ENCODE results near the gene BRF1.

BRF1 gene

GRCh38 chr14:105207460-105207901, 93.3 kb downstream of the BRF1 start:
- Histone ChIP-seq H3K9me3 (ENCODE audit: control insufficient read depth in 5 of 5, low read length in 5 of 5) (no peaks in the 10 kb centered on the region), H3K27me3 (ENCODE audit: control insufficient read depth in 5 of 5, insufficient read depth in 4 of 5, low read length in 5 of 5) (no peaks in the 10 kb centered on the region), H3K36me3 (ENCODE audit: control insufficient read depth in 5 of 5, insufficient read depth in 5 of 5, low read length in 5 of 5) (peaks cover 0 to 34% (median 26%) of the 10 kb centered on the region in 5 donors), H3K4me3 (ENCODE audit: low read depth in 1 of 5, low read length in 5 of 5) (no peak overlapping the region), H3K27ac (ENCODE audit: low read depth, low read length) (no peak overlapping the region), H3K9ac (ENCODE audit: low read length in 5 of 5) (no peak overlapping the region), H3K4me1 (ENCODE audit: control insufficient read depth in 5 of 5, insufficient read depth in 5 of 5, low read length in 5 of 5) (peaks cover 4 to 60% (median 44%) of the 10 kb centered on the region in 5 donors)

- Histone ChIP-seq H3K27me3 (ENCODE audit: control insufficient read depth in 5 of 5, insufficient read depth in 4 of 5, low read length in 5 of 5) (no peaks in the 10 kb centered on the region), H3K27ac (ENCODE audit: low read depth, low read length) (no peak overlapping the region), H3K9ac (ENCODE audit: low read length in 5 of 5) (no peak overlapping the region), H3K4me1 (ENCODE audit: control insufficient read depth in 5 of 5, insufficient read depth in 5 of 5, low read length in 5 of 5) (peaks cover 4 to 60% (median 50%) of the 10 kb centered on the region in 5 donors), H3K9me3 (ENCODE audit: control insufficient read depth in 5 of 5, low read length in 5 of 5) (no peaks in the 10 kb centered on the region), H3K36me3 (ENCODE audit: control insufficient read depth in 5 of 5, insufficient read depth in 5 of 5, low read length in 5 of 5) (peaks cover 0 to 28% (median 24%) of the 10 kb centered on the region in 5 donors), H3K4me3 (ENCODE audit: low read depth in 1 of 5, low read length in 5 of 5) (no peak overlapping the region)
These were observed 93.9 kb downstream of the BRF1 start for GRCh38 chr14:105206873-105207272.

GRCh38 chr14:105205673-105206208, 95.1 kb downstream of the BRF1 start:
- peaks cover 4 to 65% (median 59%) of the 10 kb centered on the region in 5 donors for H3K4me1 ChIP-seq (ENCODE audit: control insufficient read depth in 5 of 5, insufficient read depth in 5 of 5, low read length in 5 of 5)
- H3K9me3 ChIP-seq (ENCODE audit: control insufficient read depth in 5 of 5, low read length in 5 of 5): no peaks in the 10 kb centered on the region
- no peak overlapping the region for H3K9ac ChIP-seq (ENCODE audit: low read length in 5 of 5)
- H3K36me3 ChIP-seq (ENCODE audit: control insufficient read depth in 5 of 5, insufficient read depth in 5 of 5, low read length in 5 of 5): peaks cover 0 to 17% (median 15%) of the 10 kb centered on the region in 5 donors
- H3K4me3 ChIP-seq (ENCODE audit: low read depth in 1 of 5, low read length in 5 of 5): no peak overlapping the region
- H3K27me3 ChIP-seq (ENCODE audit: control insufficient read depth in 5 of 5, insufficient read depth in 4 of 5, low read length in 5 of 5): peaks cover 0 to 7% (median 3%) of the 10 kb centered on the region in 5 donors
- peak overlapping the region; percentile 65 for H3K27ac ChIP-seq (ENCODE audit: low read depth, low read length)

- H3K9ac ChIP-seq (ENCODE audit: low read length in 5 of 5): no peak overlapping the region
- H3K36me3 ChIP-seq (ENCODE audit: control insufficient read depth in 5 of 5, insufficient read depth in 5 of 5, low read length in 5 of 5): peaks cover 0 to 12% (median 10%) of the 10 kb centered on the region in 5 donors
- no peaks in the 10 kb centered on the region for H3K9me3 ChIP-seq (ENCODE audit: control insufficient read depth in 5 of 5, low read length in 5 of 5)
- no peak overlapping the region for H3K4me3 ChIP-seq (ENCODE audit: low read depth in 1 of 5, low read length in 5 of 5)
- peaks cover 0 to 10% (median 4%) of the 10 kb centered on the region in 5 donors for H3K27me3 ChIP-seq (ENCODE audit: control insufficient read depth in 5 of 5, insufficient read depth in 4 of 5, low read length in 5 of 5)
- H3K4me1 ChIP-seq (ENCODE audit: control insufficient read depth in 5 of 5, insufficient read depth in 5 of 5, low read length in 5 of 5): peaks cover 4 to 66% (median 59%) of the 10 kb centered on the region in 5 donors
- peak overlapping the region; percentile 65 for H3K27ac ChIP-seq (ENCODE audit: low read depth, low read length)
These were observed 95.7 kb downstream of the BRF1 start for GRCh38 chr14:105204931-105205672.

GRCh38 chr14:105204206-105204930, 96.4 kb downstream of the BRF1 start:
- H3K4me3 ChIP-seq (ENCODE audit: low read depth in 1 of 5, low read length in 5 of 5): no peak overlapping the region

GRCh38 chr14:105203701-105204100, 97.1 kb downstream of the BRF1 start:
- Histone ChIP-seq H3K9me3 (ENCODE audit: control insufficient read depth in 5 of 5, low read length in 5 of 5) (no peaks in the 10 kb centered on the region), H3K9ac (ENCODE audit: low read length in 5 of 5) (peak overlapping the region in 1 of 5 donors; percentile 41), H3K27me3 (ENCODE audit: control insufficient read depth in 5 of 5, insufficient read depth in 4 of 5, low read length in 5 of 5) (peaks cover 0 to 19% (median 11%) of the 10 kb centered on the region in 5 donors), H3K4me1 (ENCODE audit: control insufficient read depth in 5 of 5, insufficient read depth in 5 of 5, low read length in 5 of 5) (peaks cover 4 to 79% (median 72%) of the 10 kb centered on the region in 5 donors), H3K27ac (ENCODE audit: low read depth, low read length) (peak overlapping the region; percentile 65), H3K36me3 (ENCODE audit: control insufficient read depth in 5 of 5, insufficient read depth in 5 of 5, low read length in 5 of 5) (no peaks in the 10 kb centered on the region), H3K4me3 (ENCODE audit: low read depth in 1 of 5, low read length in 5 of 5) (no peak overlapping the region)

More at GRCh38 chr14:105204206-105204930, 96.4 kb downstream of the BRF1 start:
- H3K36me3 ChIP-seq (ENCODE audit: control insufficient read depth in 5 of 5, insufficient read depth in 5 of 5, low read length in 5 of 5): peaks cover 0 to 5% (median 3%) of the 10 kb centered on the region in 5 donors
- H3K27me3 ChIP-seq (ENCODE audit: control insufficient read depth in 5 of 5, insufficient read depth in 4 of 5, low read length in 5 of 5): peaks cover 0 to 14% (median 8%) of the 10 kb centered on the region in 5 donors
- peak overlapping the region in 1 of 5 donors; percentile 41 for H3K9ac ChIP-seq (ENCODE audit: low read length in 5 of 5)
- H3K9me3 ChIP-seq (ENCODE audit: control insufficient read depth in 5 of 5, low read length in 5 of 5): no peaks in the 10 kb centered on the region
- peak overlapping the region; percentile 65 for H3K27ac ChIP-seq (ENCODE audit: low read depth, low read length)
- peaks cover 4 to 72% (median 65%) of the 10 kb centered on the region in 5 donors for H3K4me1 ChIP-seq (ENCODE audit: control insufficient read depth in 5 of 5, insufficient read depth in 5 of 5, low read length in 5 of 5)

- no peaks in the 10 kb centered on the region for H3K9me3 ChIP-seq (ENCODE audit: control insufficient read depth in 5 of 5, low read length in 5 of 5)
- no peak overlapping the region for H3K27ac ChIP-seq (ENCODE audit: low read depth, low read length)
- peaks cover 4 to 85% (median 78%) of the 10 kb centered on the region in 5 donors for H3K4me1 ChIP-seq (ENCODE audit: control insufficient read depth in 5 of 5, insufficient read depth in 5 of 5, low read length in 5 of 5)
- no peak overlapping the region for H3K4me3 ChIP-seq (ENCODE audit: low read depth in 1 of 5, low read length in 5 of 5)
- no peaks in the 10 kb centered on the region for H3K36me3 ChIP-seq (ENCODE audit: control insufficient read depth in 5 of 5, insufficient read depth in 5 of 5, low read length in 5 of 5)
- H3K9ac ChIP-seq (ENCODE audit: low read length in 5 of 5): no peak overlapping the region
- peaks cover 0 to 25% (median 15%) of the 10 kb centered on the region in 5 donors for H3K27me3 ChIP-seq (ENCODE audit: control insufficient read depth in 5 of 5, insufficient read depth in 4 of 5, low read length in 5 of 5)
These were observed 97.7 kb downstream of the BRF1 start for GRCh38 chr14:105203057-105203531.

GRCh38 chr14:105201925-105202513, 98.8 kb downstream of the BRF1 start:
- H3K4me3 ChIP-seq (ENCODE audit: low read depth in 1 of 5, low read length in 5 of 5): no peak overlapping the region
- peak overlapping the region in 1 of 5 donors; percentile 30 for H3K9ac ChIP-seq (ENCODE audit: low read length in 5 of 5)
- H3K27me3 ChIP-seq (ENCODE audit: control insufficient read depth in 5 of 5, insufficient read depth in 4 of 5, low read length in 5 of 5): peaks cover 0 to 27% (median 17%) of the 10 kb centered on the region in 5 donors
- peaks cover 7 to 88% (median 78%) of the 10 kb centered on the region in 5 donors for H3K4me1 ChIP-seq (ENCODE audit: control insufficient read depth in 5 of 5, insufficient read depth in 5 of 5, low read length in 5 of 5)
- H3K9me3 ChIP-seq (ENCODE audit: control insufficient read depth in 5 of 5, low read length in 5 of 5): no peaks in the 10 kb centered on the region
- no peak overlapping the region for H3K27ac ChIP-seq (ENCODE audit: low read depth, low read length)
- no peaks in the 10 kb centered on the region for H3K36me3 ChIP-seq (ENCODE audit: control insufficient read depth in 5 of 5, insufficient read depth in 5 of 5, low read length in 5 of 5)

- H3K9me3 ChIP-seq (ENCODE audit: control insufficient read depth in 5 of 5, low read length in 5 of 5): no peaks in the 10 kb centered on the region
- H3K9ac ChIP-seq (ENCODE audit: low read length in 5 of 5): peak overlapping the region in 1 of 5 donors; percentile 43
- no peak overlapping the region for H3K27ac ChIP-seq (ENCODE audit: low read depth, low read length)
- peaks cover 7 to 88% (median 79%) of the 10 kb centered on the region in 5 donors for H3K4me1 ChIP-seq (ENCODE audit: control insufficient read depth in 5 of 5, insufficient read depth in 5 of 5, low read length in 5 of 5)
- peaks cover 4 to 27% (median 20%) of the 10 kb centered on the region in 5 donors for H3K27me3 ChIP-seq (ENCODE audit: control insufficient read depth in 5 of 5, insufficient read depth in 4 of 5, low read length in 5 of 5)
- no peaks in the 10 kb centered on the region for H3K36me3 ChIP-seq (ENCODE audit: control insufficient read depth in 5 of 5, insufficient read depth in 5 of 5, low read length in 5 of 5)
- no peak overlapping the region for H3K4me3 ChIP-seq (ENCODE audit: low read depth in 1 of 5, low read length in 5 of 5)
These were observed 99.5 kb downstream of the BRF1 start for GRCh38 chr14:105201156-105201924.

Measured in subcutaneous abdominal adipose tissue (tissue), 5 donors.